H9 (cell line): ENCODE data around the gene STYXL2. TPM values are rescaled to one million over a fixed set of nuclear protein-coding genes. Genes with fewer than 3 reads are reported as not detected.

Experiments
- DNase-seq: peaks from one replicate; pipeline ENCODE4 v3.0.0-alpha.2; 2017
- H2AFZ ChIP-seq: one replicate; pipeline ENCODE4 v1.6.1; 2013; ENCODE audit warnings: mild to moderate bottlenecking, low read length, control low read depth, moderate library complexity
- H2AK5ac ChIP-seq: 2 replicates; pipeline ENCODE4 v1.6.1; 2013; ENCODE audit warnings: low read length, control low read depth, mixed read lengths; ENCODE audit not compliant: insufficient read length
- H2BK120ac ChIP-seq: one replicate; pipeline ENCODE4 v1.6.1; 2013; ENCODE audit warnings: low read depth, mild to moderate bottlenecking, low read length, control low read depth, inconsistent platforms; ENCODE audit not compliant: poor library complexity, severe bottlenecking
- H2BK12ac ChIP-seq: 2 replicates; pipeline ENCODE4 v1.6.1; 2013; ENCODE audit warnings: low read length, control low read depth, mixed read lengths, low read depth; ENCODE audit not compliant: insufficient read length
- H2BK15ac ChIP-seq: 2 replicates; pipeline ENCODE4 v1.6.1; 2013; ENCODE audit warnings: low read depth, low read length, control low read depth
- H2BK20ac ChIP-seq: one replicate; pipeline ENCODE4 v1.6.1; 2013; ENCODE audit warnings: low read depth, mild to moderate bottlenecking, low read length, control low read depth, inconsistent platforms; ENCODE audit not compliant: poor library complexity, severe bottlenecking
- H2BK5ac ChIP-seq: 2 replicates; pipeline ENCODE4 v1.6.1; 2013; ENCODE audit warnings: low read length, control low read depth, mixed read lengths; ENCODE audit not compliant: insufficient read length
- H3K14ac ChIP-seq: 2 replicates; pipeline ENCODE4 v1.6.1; 2013; ENCODE audit warnings: low read length, control low read depth; ENCODE audit not compliant: insufficient read depth
- H3K18ac ChIP-seq: 2 replicates; pipeline ENCODE4 v1.6.1; 2013; ENCODE audit warnings: low read depth, mild to moderate bottlenecking, mixed read lengths, low read length, control low read depth; ENCODE audit not compliant: insufficient read length
- H3K23ac ChIP-seq: 2 replicates; pipeline ENCODE4 v1.6.1; 2013; ENCODE audit warnings: low read length, control low read depth, mixed read lengths, low read depth; ENCODE audit not compliant: insufficient read length
- H3K23me2 ChIP-seq: 2 replicates; pipeline ENCODE4 v1.6.1; 2013; ENCODE audit warnings: low read depth, mild to moderate bottlenecking, mixed read lengths, low read length, control low read depth; ENCODE audit not compliant: insufficient read length, poor library complexity, severe bottlenecking
- H3K27ac ChIP-seq: 2 replicates; pipeline ENCODE4 v1.5.1; 2013; ENCODE audit warnings: low read length, control low read depth, mixed read lengths, low read depth; ENCODE audit not compliant: insufficient read length
- H3K27me3 ChIP-seq: 2 replicates; pipeline ENCODE4 v1.6.1; 2013; ENCODE audit warnings: low read length, control low read depth, inconsistent platforms; ENCODE audit not compliant: insufficient read depth
- H3K4ac ChIP-seq: 2 replicates; pipeline ENCODE4 v1.6.1; 2013; ENCODE audit warnings: low read depth, mild to moderate bottlenecking, control low read depth, inconsistent platforms, low read length, moderate library complexity
- H3K4me1 ChIP-seq: 2 replicates; pipeline ENCODE4 v1.6.1; 2013; ENCODE audit warnings: low read length, control low read depth, inconsistent platforms; ENCODE audit not compliant: insufficient read depth
- H3K4me2 ChIP-seq: 2 replicates; pipeline ENCODE4 v1.6.1; 2013; ENCODE audit warnings: low read length, control low read depth, mixed read lengths; ENCODE audit not compliant: insufficient read length, insufficient read depth
- H3K56ac ChIP-seq: 2 replicates; pipeline ENCODE4 v1.6.1; 2013; ENCODE audit warnings: low read depth, mild to moderate bottlenecking, mixed read lengths, low read length, control low read depth; ENCODE audit not compliant: insufficient read length
- H3K79me1 ChIP-seq: 2 replicates; pipeline ENCODE4 v1.6.1; 2013; ENCODE audit warnings: low read depth, mild to moderate bottlenecking, moderate library complexity, low read length, control low read depth, inconsistent platforms; ENCODE audit not compliant: insufficient read depth, poor library complexity, severe bottlenecking
- H3K79me2 ChIP-seq: 2 replicates; pipeline ENCODE4 v1.6.1; 2013; ENCODE audit warnings: low read length, control low read depth, inconsistent platforms; ENCODE audit not compliant: insufficient read depth
- H3K9ac ChIP-seq: 2 replicates; pipeline ENCODE4 v1.6.1; 2013; ENCODE audit warnings: low read length, control low read depth, mixed read lengths; ENCODE audit not compliant: insufficient read length; ENCODE audit errors: extremely low read depth
- H3K9me3 ChIP-seq: one replicate; pipeline ENCODE4 v1.6.1; 2013; ENCODE audit warnings: low read depth, low read length, inconsistent platforms; ENCODE audit not compliant: control insufficient read depth
- H3T11ph ChIP-seq: one replicate; pipeline ENCODE4 v1.6.1; 2013; ENCODE audit warnings: mild to moderate bottlenecking, low read length, control low read depth, inconsistent platforms
- H4K20me1 ChIP-seq: one replicate; pipeline ENCODE4 v1.6.1; 2013; ENCODE audit not compliant: control insufficient read depth, insufficient read length, insufficient read depth
- H4K5ac ChIP-seq: 2 replicates; pipeline ENCODE4 v1.6.1; 2013; ENCODE audit warnings: low read depth, mild to moderate bottlenecking, mixed read lengths, low read length, control low read depth; ENCODE audit not compliant: insufficient read length
- H4K8ac ChIP-seq: replicated peaks from 2 replicates; pipeline ENCODE4 v1.6.1; 2013; ENCODE audit warnings: low read length, control low read depth, mixed read lengths, low read depth; ENCODE audit not compliant: insufficient read length
- H4K91ac ChIP-seq: 2 replicates; pipeline ENCODE4 v1.6.1; 2013; ENCODE audit warnings: low read depth, mild to moderate bottlenecking, moderate library complexity, mixed read lengths, low read length, control low read depth; ENCODE audit not compliant: insufficient read length
- H3K27ac Mint-ChIP-seq, 3 experiments: 2 replicates in 2 of 3; 3 replicates in 1 of 3; pipeline ENCODE4 v1.8.0; 2020 to 2021; ENCODE audit warnings: mixed read lengths in 3 of 3, mild to moderate bottlenecking in 1 of 3, moderate library complexity in 1 of 3
- H3K27me3 Mint-ChIP-seq: 2 replicates; pipeline ENCODE4 v1.8.0; 2021; ENCODE audit warnings: low read depth, mild to moderate bottlenecking, moderate library complexity, mixed read lengths
- H3K36me3 Mint-ChIP-seq, 3 experiments: 2 replicates in 2 of 3; 3 replicates in 1 of 3; pipeline ENCODE4 v1.8.0; 2020 to 2021; ENCODE audit warnings: low read depth in 3 of 3, mixed read lengths in 3 of 3; ENCODE audit not compliant: insufficient read depth in 1 of 3
- H3K4me1 Mint-ChIP-seq, 2 experiments: 2 replicates each; pipeline ENCODE4 v1.8.0; 2020; ENCODE audit warnings: mixed read lengths in 2 of 2
- H3K4me3 Mint-ChIP-seq, 2 experiments: 2 replicates in 1 of 2; 3 replicates in 1 of 2; pipeline ENCODE4 v1.8.0; 2020 to 2021; ENCODE audit warnings: mild to moderate bottlenecking in 2 of 2, mixed read lengths in 2 of 2, moderate library complexity in 1 of 2
- H3K9me3 Mint-ChIP-seq, 2 experiments: 2 replicates in 1 of 2; 3 replicates in 1 of 2; pipeline ENCODE4 v1.8.0; 2020; ENCODE audit warnings: mild to moderate bottlenecking in 2 of 2, mixed read lengths in 2 of 2, moderate library complexity in 1 of 2
- CTCF ChIP-seq: fragments of 200-600 bp; sonication (generic); conservative IDR thresholded peaks from 3 replicates; pipeline ENCODE4 v1.8.0; 2021; ENCODE audit warnings: antibody characterized with exemption, mild to moderate bottlenecking
- WGBS: extraction: QIAGEN DNeasy Blood & Tissue Kit; methylation state at CpG from one replicate; pipeline ENCODE4 v1.1.7; 2013; ENCODE audit warnings: missing lambda C conversion rate, low lambda C conversion rate, mixed read lengths; ENCODE audit not compliant: insufficient read length; ENCODE audit errors: extremely low coverage; 5-methylcytosine and 5-hydroxymethylcytosine counted together
- total RNA-seq: library from RNA; stranded (reverse); gene quantifications from 2 replicates; pipeline ENCODE4 v1.2.1, GENCODE V29; 2021

The STYXL2 gene
- total RNA-seq, 1 experiment from 2014 or later = 0.09 TPM

- no peak for TF ChIP-seq CTCF
- Mint-ChIP-seq H3K27me3 (peaks cover 20% of the 10 kb centered on the region), H3K4me1 (peaks cover 34 to 40% of the 10 kb centered on the region in 2 experiments), H3K9me3 (no peaks in the 10 kb centered on the region), H3K4me3 (peak overlapping the region; percentile 70 to 83; a peak in 4 of 5 replicates), H3K36me3 (peaks cover 0 to 2% (median 0%) of the 10 kb centered on the region in 3 experiments; a peak in 1 of 7 replicates), H3K27ac (0 out of 7 replicates have a peak overlapping the region, but pooled peaks of 1 of the 3 experiments have one; percentile 45)
- Histone ChIP-seq H3T11ph (no peak overlapping the region), H4K20me1 (no peaks in the 10 kb centered on the region), H3K23ac (no peak overlapping the region), H4K91ac (no peak overlapping the region), H3K27ac (no peak overlapping the region), H2BK5ac (no peak overlapping the region), H2BK15ac (no peak overlapping the region), H2BK120ac (no peak overlapping the region), H3K18ac (no peak overlapping the region), H2AFZ (no peak overlapping the region), H3K4me1 (peaks cover 3% of the 10 kb centered on the region; the same call in 1 of the 2 replicates), H3K27me3 (no peaks in the 10 kb centered on the region), H3K14ac (no peak overlapping the region), H3K9me3 (no peaks in the 10 kb centered on the region), H3K4me2 (peak overlapping the region; percentile 67), H2BK12ac (no peak overlapping the region), H3K9ac (no peak overlapping the region), H3K79me1 (no peaks in the 10 kb centered on the region), H3K79me2 (no peaks in the 10 kb centered on the region), H2BK20ac (no peak overlapping the region), H3K4ac (no peak overlapping the region), H3K23me2 (peaks cover 5% of the 10 kb centered on the region), H4K8ac (no peak overlapping the region), H3K56ac (no peak overlapping the region), H2AK5ac (no peak overlapping the region), H4K5ac (no peak overlapping the region)
- no peak for DNase-seq
- WGBS = no CpG with 5 or more reads among the region's 5 CpGs
Observed at GRCh38 chr1:167122121-167122480, 28.2 kb downstream of the STYXL2 start.
